MM.1S (cell line): ENCODE results near the gene GCSAML.

Experiments
- DNase-seq: peaks from one replicate; pipeline ENCODE4 v3.0.0-alpha.2; 2015
- H2AFZ ChIP-seq: fragments of 300-600 bp; sonication (generic); 2 replicates; pipeline ENCODE4 v1.6.0; 2016; ENCODE audit warnings: antibody characterized with exemption, low read length
- H3F3A ChIP-seq: fragments of 300-600 bp; sonication (generic); 2 replicates; pipeline ENCODE4 v1.6.1; 2016; ENCODE audit warnings: mild to moderate bottlenecking, antibody characterized with exemption, low read length, moderate library complexity, mixed read lengths; ENCODE audit not compliant: insufficient read depth
- H3K27ac ChIP-seq: fragments of 300-600 bp; sonication (generic); 2 replicates; pipeline ENCODE4 v1.5.1; 2016; ENCODE audit warnings: mild to moderate bottlenecking, low read length
- H3K27me3 ChIP-seq: fragments of 300-600 bp; sonication (generic); replicated peaks from 2 replicates; pipeline ENCODE4 v1.6.0; 2016; ENCODE audit warnings: low read length; ENCODE audit not compliant: insufficient read depth
- H3K36me3 ChIP-seq: fragments of 300-600 bp; sonication (generic); replicated peaks from 2 replicates; pipeline ENCODE4 v1.6.1; 2016; ENCODE audit warnings: mild to moderate bottlenecking, low read length, mixed read lengths; ENCODE audit not compliant: insufficient read depth
- H3K4me1 ChIP-seq: fragments of 300-600 bp; sonication (generic); 2 replicates; pipeline ENCODE4 v1.6.1; 2016; ENCODE audit warnings: low read length, mixed read lengths
- H3K4me2 ChIP-seq: fragments of 300-600 bp; sonication (generic); 2 replicates; pipeline ENCODE4 v1.6.0; 2016; ENCODE audit warnings: low read depth, low read length
- H3K4me3 ChIP-seq: fragments of 300-600 bp; sonication (generic); 2 replicates; pipeline ENCODE4 v1.5.1; 2016; ENCODE audit warnings: low read length, mixed read lengths
- H3K79me2 ChIP-seq: fragments of 300-600 bp; sonication (generic); 2 replicates; pipeline ENCODE4 v1.6.1; 2016; ENCODE audit warnings: mixed run types, low read length, mixed read lengths
- H3K9ac ChIP-seq: fragments of 300-600 bp; sonication (generic); 2 replicates; pipeline ENCODE4 v1.6.1; 2016; ENCODE audit warnings: low read length, mixed read lengths
- H3K9me2 ChIP-seq: fragments of 300-600 bp; sonication (generic); replicated peaks from 2 replicates; pipeline ENCODE4 v1.6.1; 2016; ENCODE audit warnings: mild to moderate bottlenecking, low read length, mixed read lengths; ENCODE audit not compliant: insufficient read depth
- H3K9me3 ChIP-seq: fragments of 300-600 bp; sonication (generic); replicated peaks from 2 replicates; pipeline ENCODE4 v1.6.1; 2016; ENCODE audit warnings: mild to moderate bottlenecking, low read length, mixed read lengths; ENCODE audit not compliant: insufficient read depth
- H4K20me1 ChIP-seq: fragments of 300-600 bp; sonication (generic); 2 replicates; pipeline ENCODE4 v1.6.1; 2016; ENCODE audit warnings: mild to moderate bottlenecking, low read length, moderate library complexity, mixed read lengths; ENCODE audit not compliant: insufficient read depth
- EZH2 ChIP-seq: fragments of 300-600 bp; sonication (generic); optimal IDR thresholded peaks from 2 replicates; pipeline ENCODE3; 2017; ENCODE audit warnings: low read depth, mild to moderate bottlenecking, antibody characterized with exemption, low read length, mixed read lengths
- EZH2phosphoT487 ChIP-seq: fragments of 300-600 bp; sonication (generic); IDR thresholded peaks from 2 replicates; pipeline ENCODE4 v1.6.1; 2018; ENCODE audit warnings: antibody characterized with exemption, low read length
- TF ChIP-seq, protein P1 (sequence below): fragments of 300-600 bp; sonication (generic); IDR thresholded peaks from 2 replicates; pipeline ENCODE4 v1.5.1; 2016; ENCODE audit warnings: antibody characterized with exemption, low read length, mixed read lengths

Gene GCSAML

DNA sequence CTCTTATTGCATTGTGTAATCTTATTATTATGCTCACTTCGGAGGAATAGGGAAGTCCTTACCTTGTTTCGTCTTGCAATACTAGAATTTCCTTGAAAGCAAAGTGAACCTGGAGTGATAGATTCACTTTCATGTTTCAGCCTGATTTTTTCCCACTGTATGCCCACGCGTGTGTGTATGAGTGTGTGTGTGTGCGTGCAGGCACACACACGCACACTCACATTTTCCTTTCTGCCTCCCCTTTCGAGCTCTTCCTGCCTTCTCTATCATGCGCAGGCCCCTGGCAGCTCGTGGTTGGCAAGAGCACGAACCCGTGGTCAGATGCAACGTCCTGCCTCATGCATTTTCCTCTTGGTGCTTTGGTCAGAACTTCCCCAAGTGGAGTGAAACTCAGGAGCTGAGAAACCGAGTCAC lies at the start of gene GCSAML:
TSS of gene GCSAML (plus strand) at position 366 of the 414 bp plus-strand sequence. CDS start 58 bp downstream, outside the sequence.
- Histone ChIP-seq H3K4me2 (no peak within 1 kb of the TSS), H3K27me3 (no peaks in the 10 kb centered on the region), H3F3A (no peaks in the 10 kb centered on the region), H3K4me1 (no peaks in the 10 kb centered on the region), H3K9ac (no peak within 1 kb of the TSS), H3K36me3 (no peaks in the 10 kb centered on the region), H4K20me1 (no peaks in the 10 kb centered on the region), H2AFZ (no peak within 1 kb of the TSS), H3K9me2 (no peaks in the 10 kb centered on the region), H3K27ac (no peak within 1 kb of the TSS), H3K4me3 (no peak within 1 kb of the TSS), H3K9me3 (no peaks in the 10 kb centered on the region), H3K79me2 (no peaks in the 10 kb centered on the region)
- TF ChIP-seq EZH2 (no peak), EZH2phosphoT487 (no peak)
- TF ChIP-seq, protein P1, sequence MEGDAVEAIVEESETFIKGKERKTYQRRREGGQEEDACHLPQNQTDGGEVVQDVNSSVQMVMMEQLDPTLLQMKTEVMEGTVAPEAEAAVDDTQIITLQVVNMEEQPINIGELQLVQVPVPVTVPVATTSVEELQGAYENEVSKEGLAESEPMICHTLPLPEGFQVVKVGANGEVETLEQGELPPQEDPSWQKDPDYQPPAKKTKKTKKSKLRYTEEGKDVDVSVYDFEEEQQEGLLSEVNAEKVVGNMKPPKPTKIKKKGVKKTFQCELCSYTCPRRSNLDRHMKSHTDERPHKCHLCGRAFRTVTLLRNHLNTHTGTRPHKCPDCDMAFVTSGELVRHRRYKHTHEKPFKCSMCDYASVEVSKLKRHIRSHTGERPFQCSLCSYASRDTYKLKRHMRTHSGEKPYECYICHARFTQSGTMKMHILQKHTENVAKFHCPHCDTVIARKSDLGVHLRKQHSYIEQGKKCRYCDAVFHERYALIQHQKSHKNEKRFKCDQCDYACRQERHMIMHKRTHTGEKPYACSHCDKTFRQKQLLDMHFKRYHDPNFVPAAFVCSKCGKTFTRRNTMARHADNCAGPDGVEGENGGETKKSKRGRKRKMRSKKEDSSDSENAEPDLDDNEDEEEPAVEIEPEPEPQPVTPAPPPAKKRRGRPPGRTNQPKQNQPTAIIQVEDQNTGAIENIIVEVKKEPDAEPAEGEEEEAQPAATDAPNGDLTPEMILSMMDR: no peak
- no peak for DNase-seq

DNA sequence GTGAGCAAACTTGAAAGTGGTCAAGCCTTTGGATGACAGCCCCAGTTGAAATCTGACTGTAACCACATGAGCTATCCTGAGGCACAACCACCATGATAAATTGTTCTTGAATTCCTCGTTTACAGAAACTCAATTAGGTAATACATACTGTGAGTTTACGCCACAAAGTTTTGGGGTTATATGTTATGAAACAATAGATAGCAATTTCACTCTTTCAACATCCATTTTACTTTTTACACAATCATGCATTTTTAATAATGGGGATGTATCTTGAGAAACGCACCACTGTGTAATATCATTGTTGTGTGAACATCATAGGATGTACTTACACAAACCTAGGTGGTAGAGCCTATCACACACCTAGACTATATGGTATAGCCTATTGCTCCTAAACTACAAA lies 48.1 kb upstream of the GCSAML start:
- no peaks in the 10 kb centered on the region for H3K27me3 ChIP-seq
- no peak overlapping the region for H3K4me2 ChIP-seq
- DNase-seq: no peak
- H4K20me1 ChIP-seq: no peaks in the 10 kb centered on the region
- H3K4me3 ChIP-seq: no peak overlapping the region
- H2AFZ ChIP-seq: no peak overlapping the region
- no peaks in the 10 kb centered on the region for H3F3A ChIP-seq
- H3K36me3 ChIP-seq: no peaks in the 10 kb centered on the region
- H3K9me3 ChIP-seq: no peaks in the 10 kb centered on the region
- no peak for TF ChIP-seq EZH2
- no peak for TF ChIP-seq EZH2phosphoT487
- TF ChIP-seq, protein P1: no peak
- no peak overlapping the region for H3K9ac ChIP-seq
- no peaks in the 10 kb centered on the region for H3K4me1 ChIP-seq
- H3K79me2 ChIP-seq: no peaks in the 10 kb centered on the region
- no peaks in the 10 kb centered on the region for H3K9me2 ChIP-seq
- no peak overlapping the region for H3K27ac ChIP-seq

DNA sequence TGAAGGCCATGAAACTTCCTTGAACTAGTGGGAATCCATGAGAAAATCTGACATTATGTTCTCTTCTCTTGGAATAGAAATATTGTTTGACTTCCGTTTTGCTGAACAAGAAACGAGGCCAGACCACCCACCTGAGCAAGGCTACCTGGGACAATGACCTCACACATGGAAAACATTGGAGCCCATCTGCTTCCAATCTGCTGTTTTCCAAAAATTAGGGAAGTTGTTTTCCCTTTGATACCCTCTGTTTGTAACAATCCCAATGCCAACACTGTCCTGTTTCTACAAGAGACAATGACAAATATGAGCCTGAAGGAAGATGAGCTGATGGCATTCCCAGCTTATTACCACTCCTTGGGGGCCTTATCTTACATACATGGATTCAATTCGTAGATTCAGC lies 42.1 kb upstream of the GCSAML start:
- H3K4me1 ChIP-seq: no peaks in the 10 kb centered on the region
- no peak overlapping the region for H3K4me3 ChIP-seq
- H3K9ac ChIP-seq: no peak overlapping the region
- H3K27ac ChIP-seq: no peak overlapping the region
- TF ChIP-seq EZH2 (no peak), EZH2phosphoT487 (no peak)
- TF ChIP-seq, protein P1: no peak
- H3K9me3 ChIP-seq: no peaks in the 10 kb centered on the region
- H3F3A ChIP-seq: no peaks in the 10 kb centered on the region
- no peaks in the 10 kb centered on the region for H4K20me1 ChIP-seq
- no peaks in the 10 kb centered on the region for H3K79me2 ChIP-seq
- no peaks in the 10 kb centered on the region for H3K36me3 ChIP-seq
- DNase-seq: no peak
- no peak overlapping the region for H2AFZ ChIP-seq
- no peaks in the 10 kb centered on the region for H3K9me2 ChIP-seq
- H3K4me2 ChIP-seq: no peak overlapping the region
- H3K27me3 ChIP-seq: no peaks in the 10 kb centered on the region
